GM18519 (cell line): ENCODE results near the gene TSPAN17.
"Not testable (repeated sequence)": the region's sequence is repeated elsewhere in the genome, so short reads cannot be mapped to it uniquely, and the experiment has no call there.

Experiments used
- ATAC-seq: cut with Tn5 transposase; IDR thresholded peaks from one replicate; pipeline ENCODE4 v1.9.1; 2021; ENCODE audit warnings: mild to moderate bottlenecking, moderate library complexity; ENCODE audit not compliant: unreplicated experiment, low FRiP score

The TSPAN17 gene

DNA sequence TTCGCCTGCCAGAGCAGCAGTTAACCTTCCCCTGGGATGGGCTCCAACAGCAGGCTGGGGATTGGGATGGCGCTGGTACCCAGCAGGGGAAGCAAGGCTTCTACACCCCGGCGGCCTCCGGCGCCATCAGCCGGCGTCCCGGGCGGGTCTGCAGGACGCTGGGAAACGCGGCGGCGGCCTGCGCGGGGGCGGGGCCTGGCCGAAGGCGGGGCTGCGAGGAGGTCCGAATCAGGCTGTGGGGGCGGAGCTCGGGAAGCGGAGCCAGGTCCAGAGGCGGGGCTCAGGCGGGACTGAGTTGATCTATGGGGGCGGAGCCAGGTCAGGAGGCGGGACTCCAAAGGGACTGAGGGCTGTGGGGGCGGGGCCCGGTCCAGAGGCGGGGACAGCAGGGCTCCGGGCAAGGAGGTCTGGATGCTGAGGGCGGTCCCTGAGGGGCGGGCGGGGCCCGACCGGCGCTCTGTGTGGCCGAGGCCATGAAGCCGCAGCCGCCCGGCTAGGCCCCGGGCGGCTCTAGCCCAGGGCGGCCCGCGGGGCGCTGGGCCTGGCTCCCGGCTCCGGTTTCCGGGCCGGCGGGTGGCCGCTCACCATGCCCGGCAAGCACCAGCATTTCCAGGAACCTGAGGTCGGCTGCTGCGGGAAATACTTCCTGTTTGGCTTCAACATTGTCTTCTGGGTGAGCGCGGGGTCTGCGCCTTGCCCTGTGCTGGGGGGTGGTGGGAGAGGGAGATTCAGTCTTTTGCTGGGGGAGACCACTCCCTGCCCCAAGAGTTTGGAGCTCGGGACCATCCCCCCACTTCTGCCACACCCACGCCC, at the start of gene TSPAN17:
Gene TSPAN17, plus strand, starts transcription at position 455 of the 813 bp plus-strand sequence. Its CDS starts 132 bp downstream, at position 587.
- ATAC-seq = peak; percentile 81

- ATAC-seq = not testable (repeated sequence)
Observed at GRCh38 chr5:176599749-176600430, 47.4 kb upstream of the TSPAN17 start.

GRCh38 chr5:176601901-176602482, 45.3 kb upstream of the TSPAN17 start:
- no peak for ATAC-seq

DNA sequence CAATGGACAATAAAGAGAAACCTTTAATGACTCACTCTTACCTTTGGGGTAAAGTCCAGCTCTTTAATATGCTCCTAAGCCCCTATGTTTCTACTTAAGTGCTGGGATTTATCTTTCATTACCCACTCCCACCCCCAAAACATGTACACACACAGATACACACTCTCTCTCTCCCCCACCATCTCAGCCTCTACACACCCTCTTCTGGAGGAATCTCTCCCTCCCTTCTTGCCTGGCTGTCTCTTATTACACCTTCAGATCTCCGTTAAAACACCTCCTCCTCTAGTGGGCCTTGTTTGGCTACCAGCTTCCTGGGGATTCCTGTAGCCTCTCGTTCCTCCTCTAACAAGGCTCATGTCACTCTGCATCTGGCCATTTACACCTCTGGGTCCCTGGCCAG, 44.2 kb upstream of the TSPAN17 start:
- ATAC-seq = no peak

GRCh38 chr5:176606032-176606431, 41.3 kb upstream of the TSPAN17 start:
- no peak for ATAC-seq

DNA sequence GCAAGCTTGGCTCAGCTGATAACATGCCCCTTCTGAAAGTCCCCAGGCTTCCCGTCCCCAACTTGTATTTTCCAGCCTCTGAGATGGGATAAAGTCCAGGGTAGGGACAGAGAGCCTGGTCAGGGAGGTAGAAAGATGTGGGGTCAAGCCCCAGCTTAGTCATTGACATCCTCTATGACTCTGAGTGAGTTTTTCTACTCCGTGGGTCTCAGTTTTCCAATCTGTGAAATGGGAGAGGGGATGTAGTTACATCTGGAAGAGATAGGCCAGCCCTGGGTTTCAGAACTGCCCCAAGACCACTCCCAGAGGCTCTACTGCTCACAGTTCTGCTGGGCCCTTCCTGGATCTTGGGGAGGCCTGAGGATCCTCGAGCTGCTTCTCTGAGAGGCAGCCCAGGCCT, 40.4 kb upstream of the TSPAN17 start:
- no peak for ATAC-seq

DNA sequence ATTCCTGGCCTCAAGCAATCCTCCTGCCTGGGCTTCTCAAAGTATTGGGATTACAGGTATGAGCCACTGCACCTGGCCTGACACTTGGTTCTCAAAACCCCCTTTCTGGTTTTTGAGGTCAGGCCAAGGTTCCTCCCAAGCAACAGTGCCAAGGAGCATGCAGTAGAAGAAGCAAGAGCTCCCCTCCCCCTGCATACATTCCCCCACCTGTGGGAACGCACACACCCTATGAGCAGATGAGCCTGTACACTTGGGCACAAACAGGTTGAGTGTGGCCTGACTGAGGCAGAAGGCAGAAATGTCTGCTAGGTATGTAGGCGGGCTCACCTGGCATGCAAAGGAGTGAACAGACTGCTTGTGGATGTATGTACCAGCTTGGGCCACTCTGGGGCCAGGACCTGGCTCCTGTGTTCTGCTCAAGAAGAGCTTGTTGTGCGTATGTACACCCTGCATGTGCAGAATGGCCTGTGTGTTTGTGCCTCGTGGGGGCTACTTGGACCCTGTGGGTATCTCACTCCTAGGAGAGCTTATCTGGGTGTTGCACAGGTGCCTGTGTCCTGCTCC, 39.1 kb upstream of the TSPAN17 start:
- ATAC-seq = no peak

DNA sequence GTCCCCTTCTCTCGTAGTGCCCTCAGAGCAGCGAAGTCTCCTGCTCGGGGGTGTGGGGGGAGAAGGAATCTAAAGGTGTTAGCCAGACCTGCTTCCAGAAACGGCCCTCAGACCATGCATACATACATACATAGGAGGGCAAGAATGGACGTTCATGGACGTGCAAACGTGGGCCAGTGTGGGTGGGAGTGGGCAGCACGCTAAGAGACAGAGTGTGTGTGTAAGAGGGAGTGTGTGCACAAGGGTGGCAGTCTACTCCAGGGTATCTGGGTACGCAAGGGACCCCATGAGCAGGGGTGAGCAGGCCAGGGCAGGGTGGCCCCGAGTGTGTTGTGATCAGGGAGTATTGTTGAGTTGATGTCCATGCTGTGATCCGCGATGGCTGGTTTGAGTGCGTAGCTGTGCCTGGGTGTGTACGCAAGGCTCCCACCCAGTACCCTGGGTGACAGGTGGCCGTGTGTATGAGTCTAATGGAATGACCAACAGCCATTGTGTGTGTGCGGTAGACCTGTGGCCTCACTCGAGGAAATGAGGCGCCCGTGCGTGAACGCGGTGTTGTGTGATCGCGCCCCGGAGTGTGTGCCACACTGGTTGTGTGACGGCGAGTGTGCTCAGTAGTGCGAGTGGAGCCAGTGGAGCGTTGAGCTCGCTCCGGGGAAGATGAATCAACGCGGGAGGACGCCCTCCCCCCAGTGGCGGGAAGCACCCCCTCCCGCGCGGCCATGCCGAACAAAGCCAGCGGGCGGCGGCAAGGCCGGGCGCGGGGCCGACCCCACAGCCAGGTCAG, 38.2 kb upstream of the TSPAN17 start:
- peak; percentile 11 for ATAC-seq

DNA sequence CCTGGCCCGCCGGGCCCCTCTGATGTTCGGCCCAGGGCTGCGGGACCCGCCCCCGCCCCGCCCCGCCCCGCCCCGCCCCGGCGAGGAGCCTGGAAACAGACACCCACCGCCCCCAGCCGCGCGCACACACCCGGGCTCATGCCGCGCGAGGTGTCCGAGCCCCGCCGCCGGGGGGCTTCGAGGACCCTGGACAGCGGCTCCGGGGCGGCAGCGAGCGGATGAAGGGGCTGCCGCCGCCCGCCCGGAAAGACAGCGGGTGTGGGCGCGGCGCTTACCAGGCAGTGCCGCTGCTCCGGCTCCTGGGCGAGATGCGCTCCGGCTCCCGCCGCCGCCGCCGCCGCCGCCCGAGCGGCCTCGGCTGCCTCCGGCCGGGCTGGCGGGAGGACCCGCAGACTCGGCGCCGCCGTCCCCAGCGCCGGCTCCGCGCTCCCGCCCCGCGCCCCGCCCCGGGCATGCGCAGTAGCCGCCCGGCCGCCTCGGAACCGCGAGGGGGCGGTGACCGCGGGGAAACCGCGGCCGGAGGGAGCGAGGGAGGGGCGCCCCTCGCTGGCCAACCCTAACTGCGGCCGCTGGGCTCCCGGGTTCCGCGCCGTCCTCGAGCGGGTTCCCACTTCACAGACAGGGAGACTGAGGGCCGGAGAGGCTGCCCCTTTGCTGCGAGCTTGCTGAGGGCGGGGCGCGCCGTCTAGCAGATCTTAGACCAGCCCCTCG, 37.4 kb upstream of the TSPAN17 start, which contains the start of gene GPRIN1:
Gene GPRIN1, minus strand, starts transcription at position 433 of the 711 bp plus-strand sequence. CDS start 10,322 bp downstream, outside the sequence.
- ATAC-seq = peak; percentile 55

GRCh38 chr5:176610435-176610773, 36.9 kb upstream of the TSPAN17 start:
- no peak for ATAC-seq

- ATAC-seq = no peak
Observed at GRCh38 chr5:176611435-176611834, 35.8 kb upstream of the TSPAN17 start.

DNA sequence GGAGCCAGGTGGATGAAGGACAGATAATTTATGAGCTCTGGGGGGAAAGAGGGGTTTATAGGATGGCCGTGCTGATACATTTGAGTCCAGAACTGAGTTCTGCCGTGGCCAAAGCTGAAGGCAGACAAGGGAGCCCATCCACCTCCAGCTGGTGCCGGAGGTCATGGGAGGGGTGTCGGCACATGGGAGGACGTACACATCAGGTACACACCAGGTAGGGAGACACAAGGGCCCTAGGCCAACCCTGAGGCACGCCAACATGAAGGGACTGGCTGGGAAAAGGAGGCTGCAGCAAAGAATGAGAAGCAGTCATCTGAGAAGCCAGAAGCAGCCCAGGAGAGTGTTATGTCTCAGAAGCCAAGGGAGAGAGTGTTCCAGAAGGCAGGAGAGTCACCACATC, 35.3 kb upstream of the TSPAN17 start:
- ATAC-seq = no peak

GRCh38 chr5:176612855-176613254, 34.4 kb upstream of the TSPAN17 start:
- no peak for ATAC-seq

DNA sequence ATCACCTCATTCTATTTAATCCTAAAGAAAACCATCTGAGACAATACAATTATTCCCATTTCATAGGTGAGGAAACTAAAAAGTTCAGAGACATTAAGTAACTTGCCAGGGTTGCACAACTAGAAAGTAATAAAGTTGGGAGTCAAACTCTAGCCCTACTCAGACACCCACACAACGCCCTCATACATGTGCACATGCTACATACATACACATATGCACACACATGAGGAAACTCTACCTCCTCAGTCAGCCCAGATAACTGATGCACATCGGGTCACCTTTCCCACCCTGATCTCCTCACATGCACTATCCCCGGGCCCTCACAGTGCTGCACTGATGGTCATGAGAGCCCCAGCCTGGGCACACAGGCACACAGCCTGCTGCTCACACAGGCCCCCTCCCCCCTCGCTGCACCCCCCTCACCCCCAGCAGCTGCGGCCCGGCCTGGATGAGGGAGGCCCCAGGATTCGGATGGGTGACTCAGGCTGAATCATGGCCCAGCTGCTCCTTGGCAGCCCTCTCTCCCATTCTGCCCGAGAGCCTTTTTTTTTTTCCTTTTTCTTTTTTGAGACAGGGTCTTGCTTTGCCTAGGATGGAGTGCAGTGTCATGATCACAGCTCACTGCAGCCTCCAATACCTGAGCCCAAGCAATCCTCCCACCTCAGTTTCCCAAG, 32.3 kb upstream of the TSPAN17 start:
- no peak for ATAC-seq

DNA sequence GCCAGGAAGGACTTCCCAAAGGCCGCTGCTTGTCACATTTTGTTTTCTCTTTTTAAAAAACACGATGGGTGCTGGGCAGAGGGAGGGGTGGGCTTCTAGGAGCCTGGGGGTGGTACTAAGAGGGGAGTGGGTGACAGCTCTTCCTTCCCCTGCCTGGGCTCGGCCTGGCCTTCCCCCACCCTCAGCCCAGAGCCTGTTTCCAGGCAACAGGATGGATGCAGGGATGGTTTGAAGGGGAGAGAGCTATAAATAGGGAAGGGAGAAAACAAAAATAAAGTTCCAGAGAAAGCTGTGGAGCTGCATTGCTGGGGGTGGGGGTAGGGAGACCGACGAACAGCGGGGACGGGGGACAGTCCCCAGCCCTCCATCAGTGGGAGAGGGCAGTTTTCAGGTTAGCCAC, 30.8 kb upstream of the TSPAN17 start:
- no peak for ATAC-seq

- ATAC-seq = no peak
Observed at GRCh38 chr5:176618783-176619182, 28.5 kb upstream of the TSPAN17 start.

DNA sequence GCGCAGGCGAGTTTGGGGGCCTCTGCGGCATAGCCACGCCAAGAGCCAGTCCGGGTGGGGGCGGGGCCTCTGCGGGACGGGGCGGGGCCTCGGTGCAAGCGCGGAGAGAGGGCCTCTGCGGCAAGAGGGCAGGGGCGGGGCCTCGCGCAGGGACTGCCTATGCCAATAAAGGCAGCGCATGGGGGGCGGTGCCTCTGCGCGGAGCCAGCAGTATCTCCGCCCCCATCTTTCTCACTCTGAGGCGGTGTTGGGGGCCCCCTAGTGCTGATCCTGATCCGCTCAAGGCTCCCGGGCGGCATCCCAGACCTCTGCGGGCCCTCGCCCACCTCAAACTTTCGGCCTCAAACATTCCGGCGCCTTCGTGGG, 28.1 kb upstream of the TSPAN17 start:
- peak; percentile 61 for ATAC-seq

GRCh38 chr5:176619569-176620332, 27.5 kb upstream of the TSPAN17 start:
- ATAC-seq = no peak
